Activated CD4-positive, alpha-beta T cell treated with anti-CD3 and anti-CD28 coated beads for 24 hours (primary cell): ENCODE data around the gene PLP2.
A peak's percentile ranks its signal among the peaks of the same experiment; 100 is the strongest.
"Not testable (repeated sequence)": the region's sequence is repeated elsewhere in the genome, so short reads cannot be mapped to it uniquely, and the experiment has no call there.

Source experiments
- DNase-seq, 2 donors: peaks; one replicate each; pipeline ENCODE4 v3.0.0-alpha.2; 2020; ENCODE audit warnings: low read depth in 2 of 2

Gene PLP2, protein sequence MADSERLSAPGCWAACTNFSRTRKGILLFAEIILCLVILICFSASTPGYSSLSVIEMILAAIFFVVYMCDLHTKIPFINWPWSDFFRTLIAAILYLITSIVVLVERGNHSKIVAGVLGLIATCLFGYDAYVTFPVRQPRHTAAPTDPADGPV

DNA sequence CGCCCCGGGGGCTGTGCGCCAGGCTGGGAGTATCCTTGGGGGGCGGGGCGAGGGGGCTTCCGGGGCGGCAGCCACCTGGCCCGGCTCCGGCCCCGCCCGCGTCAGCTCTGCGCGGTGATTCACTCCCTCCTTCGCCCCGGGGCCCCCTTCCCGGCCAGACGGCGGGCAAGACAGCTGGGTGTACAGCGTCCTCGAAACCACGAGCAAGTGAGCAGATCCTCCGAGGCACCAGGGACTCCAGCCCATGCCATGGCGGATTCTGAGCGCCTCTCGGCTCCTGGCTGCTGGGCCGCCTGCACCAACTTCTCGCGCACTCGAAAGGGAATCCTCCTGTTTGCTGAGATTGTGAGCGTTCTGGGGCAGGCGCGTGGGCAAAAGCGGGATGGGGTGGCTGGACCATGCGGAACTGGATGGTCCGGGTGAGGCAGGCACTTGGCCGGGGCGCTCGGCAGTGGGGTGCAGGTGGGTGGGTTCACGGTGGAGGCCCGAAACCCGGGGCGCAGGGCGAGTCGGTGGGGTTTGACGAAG lies at the start of gene PLP2:
PLP2 (plus strand) TSS at position 147 of the 528 bp plus-strand sequence; CDS start at position 250, 103 bp downstream.
- peak in 1 of 2 donors; percentile 57 for DNase-seq

DNA sequence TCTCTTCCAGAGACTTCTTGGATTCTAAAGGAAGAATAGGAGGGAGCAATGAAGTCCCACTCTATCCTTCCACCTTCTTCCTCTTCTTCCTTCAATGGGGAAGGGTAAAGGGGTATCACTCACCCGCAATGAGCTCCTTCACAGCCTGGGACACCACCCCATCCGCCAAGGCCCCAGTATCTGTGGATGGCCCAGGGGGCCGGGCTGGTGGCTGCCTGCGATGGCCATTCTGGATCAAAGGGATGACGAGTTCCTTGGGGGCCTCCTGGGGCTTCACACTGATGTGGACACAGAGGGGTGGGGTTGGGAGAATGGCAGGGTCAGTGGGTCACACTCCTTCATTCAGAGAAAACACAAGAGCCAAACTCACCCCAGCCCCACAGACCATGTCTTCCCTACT lies 49.2 kb upstream of the PLP2 start:
- DNase-seq = no peak

DNA sequence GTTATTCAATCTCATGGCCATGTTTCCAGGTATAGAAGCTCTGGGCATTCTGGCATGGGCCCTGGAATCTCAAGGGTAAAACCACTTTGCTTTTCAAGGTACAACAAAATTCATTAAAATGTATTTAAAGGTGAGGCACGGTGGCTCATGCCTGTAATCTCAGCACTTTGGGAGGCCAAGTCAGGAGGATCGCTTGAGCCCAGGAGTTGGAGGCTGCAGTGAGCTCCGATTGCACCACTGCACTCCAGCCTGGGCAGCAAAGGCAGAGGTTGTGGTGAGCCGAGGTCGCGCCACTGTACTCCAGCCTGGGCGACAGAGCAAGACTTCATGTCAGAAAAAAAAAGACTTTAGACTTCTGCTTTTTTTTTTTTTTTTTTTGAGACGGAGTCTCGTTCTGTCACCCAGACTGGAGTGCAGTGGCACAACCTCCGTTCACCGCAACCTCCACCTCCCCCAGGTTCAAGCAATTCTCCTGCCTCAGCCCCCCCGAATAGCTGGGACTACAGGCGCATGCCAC lies 43.9 kb upstream of the PLP2 start:
- not testable (repeated sequence) for DNase-seq

DNA sequence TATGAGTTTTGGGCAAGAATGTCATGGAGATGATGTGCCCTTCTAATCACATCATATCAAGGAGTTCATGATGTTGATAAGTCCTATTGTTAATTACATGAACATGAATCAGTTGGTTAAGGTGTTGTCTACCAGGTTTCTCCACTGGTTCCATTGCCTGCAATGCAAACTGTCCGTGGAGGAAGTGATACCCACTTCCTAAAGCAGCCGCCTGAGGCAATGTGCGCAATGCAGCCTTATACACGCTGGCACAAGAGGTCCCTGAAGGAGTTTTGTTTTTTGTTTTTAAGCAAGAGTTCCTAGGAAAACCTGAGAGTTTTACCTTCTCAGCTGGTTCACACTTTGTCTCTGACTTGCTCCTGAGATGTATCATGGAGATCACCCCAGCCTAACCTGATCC lies 42.3 kb upstream of the PLP2 start:
- no peak for DNase-seq

DNA sequence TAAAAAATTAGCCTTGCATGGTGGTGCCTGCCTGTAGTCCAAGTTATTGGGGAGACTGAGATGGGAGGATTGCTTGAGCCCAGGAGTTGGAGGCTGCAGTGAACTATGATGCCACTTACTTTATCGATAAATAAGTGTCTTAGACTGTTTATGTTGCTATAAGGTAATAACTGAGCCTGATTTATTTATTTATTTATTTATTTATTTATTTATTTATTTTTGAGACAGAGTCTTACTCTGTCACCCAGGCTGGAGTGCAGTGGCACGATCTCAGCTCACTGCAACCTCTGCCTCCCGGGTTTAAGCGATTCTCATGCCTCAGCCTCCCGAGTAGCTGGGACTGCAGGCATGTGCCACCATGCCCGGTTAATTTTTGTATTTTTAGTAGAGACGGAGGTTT lies 39.4 kb upstream of the PLP2 start:
- DNase-seq = not testable (repeated sequence)

DNA sequence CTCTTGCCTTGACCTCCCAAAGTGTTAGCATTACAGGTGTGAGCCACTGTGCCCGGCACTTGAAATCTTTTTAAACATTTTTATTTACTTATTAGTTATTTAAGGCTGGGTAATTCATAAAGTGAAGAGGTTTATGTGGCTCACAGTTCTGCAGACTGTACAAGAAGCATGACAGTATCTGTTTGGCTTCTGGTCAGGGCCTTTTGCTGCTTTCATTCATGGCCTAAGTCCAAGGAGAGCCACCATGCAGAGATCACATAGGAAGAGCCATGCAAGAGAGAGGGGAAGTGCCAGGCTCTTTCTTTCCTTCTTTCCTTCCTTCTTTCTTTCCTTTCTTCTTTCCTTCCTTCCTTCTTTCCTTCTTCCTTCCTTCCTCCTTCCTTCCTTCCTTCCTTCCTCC lies 37.9 kb upstream of the PLP2 start:
- no peak for DNase-seq

DNA sequence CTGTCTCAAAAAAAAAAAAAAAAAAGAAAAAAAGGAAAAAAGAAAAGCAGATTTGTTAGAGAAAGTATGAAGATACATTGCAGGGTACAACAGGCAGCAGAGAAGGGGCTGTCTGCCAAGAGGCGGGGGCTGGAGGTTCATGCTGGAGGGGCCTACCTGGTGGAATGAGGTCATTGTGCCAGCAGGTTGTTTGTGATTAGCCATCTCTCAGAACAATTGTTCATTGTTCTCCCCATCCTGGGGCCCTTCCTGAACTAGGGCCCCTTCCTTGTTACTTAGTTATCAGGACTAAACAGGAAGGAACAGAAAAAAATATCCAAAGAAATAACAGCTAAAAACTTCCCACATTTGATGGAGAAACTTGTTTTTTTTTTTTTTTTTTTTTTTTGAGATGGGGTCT lies 34.2 kb upstream of the PLP2 start:
- no peak for DNase-seq

DNA sequence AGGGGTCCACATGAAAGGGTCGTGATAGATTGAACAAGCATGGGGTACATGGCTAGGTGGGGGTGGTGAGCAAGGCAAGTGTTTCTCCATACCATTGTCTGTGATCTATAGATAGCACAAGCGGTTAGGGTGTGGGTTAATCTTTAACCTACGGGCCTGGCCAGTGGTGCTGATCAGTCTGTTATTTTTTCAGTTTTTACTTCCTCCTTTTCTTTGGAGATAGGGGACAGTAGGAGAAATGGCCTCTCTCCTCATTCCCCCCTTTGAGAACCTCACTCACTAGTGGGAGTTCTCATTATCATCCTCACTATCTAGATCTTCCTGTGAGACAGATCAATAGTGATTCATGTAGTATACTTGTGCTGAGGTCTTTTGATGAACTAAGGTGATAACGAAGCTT lies 32.0 kb upstream of the PLP2 start:
- no peak for DNase-seq

DNA sequence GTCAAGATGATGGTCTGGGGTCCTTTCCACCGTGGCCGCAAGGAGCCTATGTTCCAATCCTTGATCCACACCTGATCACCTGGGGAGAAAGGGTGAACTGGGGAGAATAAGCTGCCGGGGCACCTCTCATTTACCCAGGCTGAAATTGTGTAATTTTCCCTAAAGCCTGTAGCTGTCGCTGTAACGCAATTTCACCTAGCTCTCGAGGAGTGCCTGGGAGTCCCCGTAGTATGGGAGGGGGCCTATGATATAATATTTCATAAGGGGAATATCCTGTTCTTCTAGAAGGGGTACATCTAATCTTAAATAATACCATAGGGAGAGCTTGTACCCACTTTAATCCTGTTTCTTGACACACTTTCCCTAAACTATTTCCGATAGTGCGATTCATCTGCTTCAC lies 29.4 kb upstream of the PLP2 start:
- not testable (repeated sequence) for DNase-seq

DNA sequence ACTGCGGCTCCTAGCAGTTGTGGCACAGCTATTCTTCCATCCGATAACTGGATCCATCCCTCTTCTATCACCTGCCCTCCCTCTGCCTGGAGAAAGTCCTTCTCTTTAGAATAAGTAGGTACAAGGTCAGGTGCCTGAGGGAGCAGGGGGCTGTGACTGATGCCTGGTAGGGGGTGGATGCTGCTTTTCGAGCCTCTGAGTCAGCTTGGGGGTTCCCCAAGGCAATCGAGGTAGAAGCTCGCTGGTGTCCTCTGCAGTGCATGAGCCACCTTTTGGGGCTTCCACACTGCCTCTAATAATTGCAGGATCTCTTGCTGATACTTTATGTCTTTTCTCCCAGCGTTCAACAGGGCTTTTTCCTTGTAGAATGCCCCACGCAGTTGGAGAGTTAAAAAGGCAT lies 28.5 kb upstream of the PLP2 start:
- DNase-seq = not testable (repeated sequence)

DNA sequence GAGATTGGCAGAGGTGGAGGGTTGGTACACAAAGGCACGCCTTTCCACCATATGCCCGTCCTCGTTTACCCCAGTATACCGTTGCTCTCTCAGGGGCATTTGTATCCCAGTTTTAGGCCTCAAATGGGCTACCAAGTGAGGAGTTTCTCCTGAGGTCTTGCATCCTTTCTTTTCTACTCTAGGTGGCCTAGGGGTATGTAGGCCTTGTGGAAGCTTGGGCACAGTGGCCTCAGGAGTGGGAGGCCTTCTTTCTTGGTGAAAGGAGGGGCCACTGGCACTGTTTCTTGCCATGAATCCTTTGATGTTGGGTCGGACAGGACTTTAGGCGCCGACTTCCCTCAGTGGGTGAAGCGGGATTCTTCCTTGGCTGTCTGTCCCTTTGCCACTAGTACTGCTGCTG lies 24.4 kb upstream of the PLP2 start:
- no peak for DNase-seq

DNA sequence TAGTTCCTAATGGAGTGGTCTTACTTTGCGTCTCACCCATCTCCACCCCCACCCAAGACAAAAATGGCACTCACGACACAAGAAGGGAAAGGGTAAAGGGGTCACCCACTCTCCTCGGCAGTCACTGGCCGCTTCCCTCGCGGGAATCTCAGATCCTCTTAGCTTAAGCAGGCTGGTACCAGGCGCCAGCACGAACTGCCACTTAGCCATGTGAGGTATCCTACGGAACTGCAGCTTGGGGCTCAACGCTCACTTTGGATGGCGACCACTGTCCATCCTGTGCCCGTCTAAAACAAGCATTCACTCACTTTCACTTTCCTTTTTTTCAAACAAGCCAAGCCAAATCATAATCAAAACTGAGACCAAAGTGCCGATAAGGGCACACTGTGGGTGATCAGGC lies 23.8 kb upstream of the PLP2 start:
- DNase-seq = no peak

DNA sequence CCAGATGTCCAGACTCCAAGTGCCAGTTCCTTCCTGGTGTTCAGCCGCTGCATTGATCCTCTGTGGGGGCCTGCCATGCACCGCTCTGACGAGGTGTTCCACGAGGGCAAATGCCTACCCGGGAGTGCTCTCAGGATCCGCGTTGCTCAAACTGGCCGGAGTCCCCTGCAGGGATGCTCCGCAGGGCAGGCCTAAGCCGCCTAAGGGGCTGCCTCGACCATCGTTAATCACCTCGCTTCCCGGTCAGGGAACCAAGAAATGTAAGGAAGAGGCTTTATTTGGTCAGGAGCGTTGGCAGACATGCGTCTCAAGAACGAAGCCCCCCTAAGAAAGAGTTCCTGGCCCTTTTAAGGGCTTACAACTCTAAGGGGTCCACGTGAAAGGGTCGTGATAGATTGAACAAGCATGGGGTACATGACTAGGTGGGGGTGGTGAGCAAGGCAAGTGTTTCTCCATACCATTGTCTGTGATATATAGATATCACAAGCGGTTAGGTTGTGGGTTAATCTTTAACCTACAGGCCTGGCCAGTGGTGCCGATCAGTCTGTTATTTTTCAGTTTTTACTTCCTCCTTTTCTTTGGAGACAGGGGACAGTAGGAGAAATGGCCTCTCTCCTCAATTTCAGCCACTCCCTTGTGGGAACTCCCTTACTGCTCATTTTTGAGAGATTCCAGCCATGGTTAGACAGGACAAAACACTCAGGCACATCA lies 23.2 kb upstream of the PLP2 start:
- not testable (repeated sequence) for DNase-seq

DNA sequence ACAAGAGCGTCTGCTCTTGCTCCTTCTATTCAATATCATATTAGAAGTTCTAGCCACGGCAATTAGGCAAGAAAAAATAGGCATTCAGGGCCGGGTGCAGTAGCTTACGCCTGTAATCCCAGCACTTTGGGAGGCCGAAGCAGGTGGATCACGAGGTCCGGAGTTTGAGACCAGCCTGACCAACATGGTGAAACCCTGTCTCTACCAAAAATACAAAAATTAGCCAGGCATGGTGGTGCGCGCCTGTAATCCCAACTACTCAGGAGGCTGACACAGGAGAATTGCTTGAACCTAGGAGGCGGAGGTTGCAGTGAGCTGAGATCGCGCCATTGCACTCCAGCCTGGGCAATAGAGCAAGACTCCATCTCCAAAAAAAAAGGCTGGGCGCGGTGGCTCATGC lies 22.4 kb upstream of the PLP2 start:
- not testable (repeated sequence) for DNase-seq

DNA sequence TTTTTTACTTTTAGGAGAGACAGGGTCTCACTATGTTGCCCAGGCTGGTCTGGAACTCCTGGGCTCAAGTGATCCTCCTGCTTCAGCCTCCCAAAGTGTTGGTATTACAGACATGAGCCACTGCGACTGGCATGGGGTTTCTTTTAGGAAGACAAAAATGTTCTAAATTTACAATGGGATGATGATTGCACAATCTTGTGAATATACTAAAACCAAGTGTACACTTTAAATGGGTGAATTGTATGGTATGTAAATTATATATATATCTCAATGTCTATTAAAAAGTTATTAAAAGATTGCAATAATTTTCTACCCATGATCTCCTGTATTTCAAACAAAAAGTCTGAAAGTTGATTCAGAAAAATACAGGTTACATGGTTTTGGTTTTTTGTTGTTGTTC lies 18.2 kb upstream of the PLP2 start:
- no peak for DNase-seq

DNA sequence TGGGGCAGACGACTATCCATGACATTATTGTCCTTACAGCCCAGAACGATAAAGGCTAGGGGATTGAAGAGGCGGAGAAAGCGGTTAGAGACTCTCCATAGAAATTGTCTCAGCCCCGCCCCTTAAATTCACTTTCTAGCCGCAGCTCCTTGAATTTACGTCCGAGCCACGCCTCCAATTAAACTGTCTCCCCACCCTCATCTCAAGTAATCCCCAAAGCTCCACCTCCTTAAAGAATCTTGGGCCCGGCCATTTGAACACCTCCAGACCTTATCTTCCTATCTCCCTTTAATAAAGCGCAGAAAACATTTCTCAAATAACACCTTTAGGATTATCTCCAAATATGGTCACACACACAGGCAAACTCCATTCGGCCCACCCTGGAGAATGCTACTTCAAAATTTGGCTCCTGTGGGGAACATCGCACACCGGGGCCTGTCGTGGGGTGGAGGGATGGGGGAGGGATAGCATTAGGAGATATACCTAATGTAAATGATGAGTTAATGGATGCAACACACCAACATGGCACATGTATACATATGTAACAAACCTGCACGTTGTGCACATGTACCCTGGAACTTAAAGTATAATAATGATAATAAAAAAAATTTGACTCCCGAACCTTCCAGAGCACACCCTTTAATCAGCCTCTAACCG lies 16.3 kb upstream of the PLP2 start:
- DNase-seq = no peak

DNA sequence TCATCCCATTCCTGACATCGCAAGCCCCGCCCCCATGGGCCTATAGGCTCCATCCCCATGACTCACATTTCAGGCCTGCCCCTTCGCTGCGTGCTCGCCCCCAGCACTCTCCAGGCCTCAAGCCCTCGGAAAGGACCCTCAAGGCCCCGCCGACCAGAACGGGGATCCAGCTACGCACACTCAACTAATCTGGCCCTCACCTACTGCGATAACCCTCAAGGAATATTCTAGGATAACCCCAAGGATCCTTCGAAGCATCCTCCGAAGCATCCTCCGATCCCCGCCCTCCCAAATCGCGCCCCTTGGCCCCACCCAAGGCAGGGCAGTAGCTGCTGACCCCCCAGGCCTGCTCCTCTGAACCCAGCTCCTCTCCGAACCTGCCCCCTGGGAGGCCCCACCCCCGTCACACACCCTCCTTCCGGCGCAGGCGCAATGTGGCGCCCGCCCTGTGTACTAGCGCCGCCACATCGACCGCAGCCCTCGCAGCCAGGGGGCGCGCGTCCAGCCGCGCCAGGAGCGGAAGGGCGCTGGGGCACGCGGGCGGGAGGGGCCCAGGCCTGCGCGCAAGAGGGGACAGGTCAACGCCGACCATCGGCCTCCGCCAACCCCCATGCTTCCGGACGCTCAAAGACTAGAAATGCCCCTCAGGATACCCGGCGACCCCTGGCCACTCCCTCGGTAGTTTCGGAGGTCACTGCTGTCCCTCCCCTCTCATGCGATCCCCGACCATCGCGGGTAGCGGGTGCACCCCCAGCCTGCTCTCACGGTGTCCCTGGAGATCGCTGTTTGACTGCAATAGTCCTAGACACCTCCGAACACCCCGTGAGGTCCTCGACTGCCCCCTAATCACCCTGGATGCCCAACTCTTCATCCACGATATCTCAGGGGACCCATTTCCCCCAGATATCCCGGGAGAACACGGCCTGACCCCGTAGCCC lies 15.5 kb upstream of the PLP2 start:
- peak; percentile 64 to 70 for DNase-seq

DNA sequence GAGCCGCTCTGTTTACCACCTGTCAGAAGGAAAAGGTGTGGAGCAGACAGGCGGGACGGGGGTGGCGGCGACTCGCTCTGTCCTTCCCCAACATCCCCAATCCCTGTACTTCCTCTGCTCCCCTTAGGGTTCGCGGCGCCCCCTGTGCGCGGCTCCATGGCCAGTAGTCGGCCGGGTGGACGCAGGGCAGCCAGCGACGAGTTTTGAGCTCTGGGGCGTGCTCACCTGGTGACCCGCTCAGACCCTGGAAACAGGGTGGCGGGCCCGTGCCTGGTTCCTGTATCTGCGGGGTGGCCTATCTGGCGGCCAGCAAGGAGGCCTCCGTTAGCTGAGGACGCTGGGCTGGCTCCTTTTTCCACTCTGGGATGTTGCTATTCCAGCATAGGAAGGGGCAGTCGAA lies 14.5 kb upstream of the PLP2 start:
- no peak for DNase-seq

DNA sequence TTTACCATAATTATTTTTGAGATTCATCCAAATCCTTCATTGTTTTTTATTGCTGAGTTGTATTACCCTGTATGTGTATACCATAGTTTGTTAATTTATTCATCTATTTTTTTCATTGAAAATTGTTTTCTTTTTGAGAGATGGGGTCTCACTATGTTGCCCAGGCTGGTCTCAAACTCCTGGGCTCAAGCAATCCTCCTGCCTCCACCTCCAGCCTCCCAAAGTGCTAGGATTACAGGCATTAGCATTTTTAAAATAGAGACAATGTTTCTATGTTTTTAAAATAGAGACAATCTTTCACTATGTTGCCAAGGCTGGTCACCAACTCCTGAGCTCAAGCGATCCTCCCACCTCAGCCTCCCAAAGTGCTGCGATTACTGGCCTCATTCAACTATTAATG lies 10.8 kb upstream of the PLP2 start:
- no peak for DNase-seq

DNA sequence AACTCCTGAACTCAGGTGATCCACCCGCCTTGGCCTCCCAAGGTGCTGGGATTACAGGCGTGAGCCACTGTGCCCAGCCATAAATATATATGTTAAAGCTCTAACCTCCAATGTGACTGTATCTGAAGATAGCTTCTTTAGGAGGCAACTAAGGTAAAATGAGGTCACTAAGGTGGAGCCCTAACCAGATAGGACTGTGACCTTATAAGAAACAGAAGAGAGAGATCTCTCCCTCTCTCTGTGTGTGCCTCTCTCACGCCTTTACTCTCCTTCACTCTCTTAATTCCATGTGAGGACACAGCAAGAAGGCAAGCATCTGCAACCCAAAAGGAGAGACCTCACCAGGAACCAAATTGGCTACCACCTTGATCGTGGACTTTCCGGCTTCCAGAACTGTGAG lies 10.1 kb upstream of the PLP2 start:
- DNase-seq = no peak

DNA sequence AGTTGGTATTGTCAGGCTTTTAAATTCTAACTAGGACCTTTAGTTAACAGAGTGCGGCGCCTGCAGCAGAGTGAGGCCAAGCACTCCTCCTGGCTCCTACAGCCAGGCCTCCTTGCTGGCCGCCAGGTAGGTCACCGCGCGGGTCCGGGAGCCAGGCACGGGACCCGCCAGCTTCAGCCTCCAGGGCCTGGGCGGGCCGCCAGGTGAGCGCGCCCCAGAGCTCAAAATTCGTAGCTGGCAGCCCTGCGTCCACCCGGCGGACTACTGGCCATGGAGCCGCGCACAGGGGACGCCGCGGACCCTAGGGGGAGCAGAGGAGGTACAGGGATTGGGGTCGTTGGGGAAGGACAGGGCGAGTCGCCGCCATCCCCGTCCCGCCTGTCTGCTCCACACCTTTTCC lies 9.1 kb upstream of the PLP2 start, which contains the start of gene MAGIX:
MAGIX (plus strand) TSS at position 139 of the 400 bp plus-strand sequence; CDS start at position 271, 132 bp downstream.
- DNase-seq = no peak
